NT2/D1 (cell line): Measurements from ENCODE around the gene HCFC1.

ENCODE experiments used
- DNase-seq: peaks from one replicate; pipeline ENCODE4 v3.0.0-alpha.2; 2011; ENCODE audit warnings: low read depth, low spot score
- H3K27me3 ChIP-seq: 2 replicates; pipeline ENCODE4 v1.6.0; 2011; ENCODE audit warnings: mild to moderate bottlenecking; ENCODE audit not compliant: insufficient read length, insufficient read depth
- H3K36me3 ChIP-seq: 2 replicates; pipeline ENCODE4 v1.6.1; 2011; ENCODE audit warnings: mild to moderate bottlenecking, low read length, mixed read lengths; ENCODE audit not compliant: insufficient read depth, insufficient read length
- H3K4me1 ChIP-seq: 2 replicates; pipeline ENCODE4 v1.5.1; 2011; ENCODE audit not compliant: insufficient read depth, insufficient read length
- H3K4me3 ChIP-seq: 2 replicates; pipeline ENCODE4 v1.5.1; 2011; ENCODE audit warnings: low read depth; ENCODE audit not compliant: insufficient read length
- H3K9ac ChIP-seq: 2 replicates; pipeline ENCODE4 v1.6.0; 2011; ENCODE audit warnings: low read depth; ENCODE audit not compliant: insufficient read length
- H3K9me3 ChIP-seq: 2 replicates; pipeline ENCODE4 v1.5.1; 2011; ENCODE audit warnings: mild to moderate bottlenecking, low read length; ENCODE audit not compliant: insufficient read depth
- SUZ12 ChIP-seq: IDR thresholded peaks from 2 replicates; pipeline ENCODE4 v1.6.1; 2011; ENCODE audit not compliant: insufficient read length, insufficient read depth; ENCODE audit errors: extremely low read depth
- YY1 ChIP-seq: IDR thresholded peaks from 2 replicates; pipeline ENCODE4 v1.6.1; 2011; ENCODE audit not compliant: insufficient read length, insufficient read depth
- ZNF274 ChIP-seq: IDR thresholded peaks from 2 replicates; pipeline ENCODE4 v1.6.1; 2011; ENCODE audit warnings: mild to moderate bottlenecking, low read depth, low read length

Gene HCFC1

DNA sequence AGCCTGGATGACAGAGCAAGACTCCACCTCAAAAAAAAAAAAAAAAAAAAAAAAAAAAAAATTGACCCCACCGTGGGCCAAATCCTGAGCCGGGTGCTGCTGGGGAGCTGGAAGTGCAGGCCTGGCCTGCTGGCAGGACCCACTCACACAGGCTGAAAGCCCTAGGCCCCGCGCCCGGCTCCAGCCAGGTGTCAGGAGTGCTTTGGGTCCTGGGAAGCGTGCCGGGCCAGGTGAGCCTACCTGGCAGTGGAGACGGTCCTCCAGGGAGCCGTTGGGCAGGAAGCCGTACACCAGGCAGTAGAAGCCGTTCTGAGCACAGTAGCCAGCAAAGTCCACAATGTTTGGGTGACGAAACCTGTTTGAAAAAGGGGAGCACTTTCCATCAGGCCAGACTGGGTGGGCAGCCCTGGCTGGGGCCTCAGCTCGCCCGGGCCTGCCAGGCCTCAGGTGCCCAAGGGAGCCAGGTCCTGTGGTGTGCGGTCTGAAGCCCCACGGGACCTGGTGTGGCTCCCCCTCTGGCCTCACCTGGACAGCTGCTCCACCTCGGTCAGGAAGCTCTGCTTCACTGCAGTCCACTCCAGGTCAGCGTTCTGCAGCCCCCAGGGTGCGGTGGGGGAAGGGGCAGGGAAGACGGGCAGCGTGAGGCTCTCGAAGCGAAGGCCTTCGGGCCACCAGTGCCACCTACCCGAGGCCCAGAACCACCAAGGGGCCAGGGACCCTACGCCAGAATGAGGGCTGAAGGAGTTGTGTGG is 46.3 kb upstream of the HCFC1 start:
- peak overlapping the region; percentile 83 for H3K9ac ChIP-seq

DNA sequence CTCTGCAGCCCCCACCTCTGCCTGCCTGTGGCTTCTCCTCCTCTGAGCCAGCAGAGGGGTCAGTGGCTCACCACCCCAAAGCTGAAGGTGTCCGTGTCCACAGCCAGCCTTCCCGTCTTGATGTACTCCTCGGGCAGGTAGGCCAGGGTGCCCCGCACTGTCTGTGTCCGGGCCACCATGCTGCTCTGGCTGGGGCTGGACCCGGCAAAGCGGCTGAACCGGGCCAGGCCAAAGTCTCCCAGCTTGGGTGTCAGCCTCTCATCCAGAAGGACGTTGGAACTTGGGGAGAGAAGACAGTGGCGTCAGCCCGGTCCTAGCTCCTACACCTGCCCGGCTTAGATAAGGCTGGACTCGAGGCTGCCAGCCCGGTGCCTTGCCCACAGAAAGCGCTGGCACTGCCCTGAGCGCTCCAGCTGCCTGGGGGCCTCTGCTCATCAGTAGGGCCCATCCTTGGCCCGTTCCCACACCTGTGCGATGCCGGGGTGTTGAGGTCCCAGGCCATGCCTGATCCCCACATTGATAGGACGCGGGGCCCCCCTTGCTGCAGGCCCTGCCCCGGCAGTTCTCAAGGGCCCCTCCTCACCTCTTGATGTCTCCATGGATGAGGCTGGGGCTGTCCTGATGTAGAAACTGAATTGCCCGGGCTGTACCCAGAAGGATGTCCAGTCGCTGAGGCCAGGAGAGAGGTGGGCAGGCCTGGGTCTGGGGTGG is 44.9 kb upstream of the HCFC1 start:
- peak overlapping the region; percentile 21 for H3K9ac ChIP-seq
- H3K9me3 ChIP-seq: no peaks in the 10 kb centered on the region
- TF ChIP-seq ZNF274 (no peak), YY1 (no peak), SUZ12 (no peak)
- H3K36me3 ChIP-seq: peaks cover 35% of the 10 kb centered on the region
- no peak for DNase-seq
- no peaks in the 10 kb centered on the region for H3K27me3 ChIP-seq
- H3K4me3 ChIP-seq: no peak overlapping the region
- H3K4me1 ChIP-seq: peaks cover 5% of the 10 kb centered on the region

More for the DNA sequence above, 46.3 kb upstream of the HCFC1 start:
- peaks cover 8% of the 10 kb centered on the region for H3K4me1 ChIP-seq
- no peaks in the 10 kb centered on the region for H3K27me3 ChIP-seq
- peaks cover 34% of the 10 kb centered on the region for H3K36me3 ChIP-seq
- H3K9me3 ChIP-seq: no peaks in the 10 kb centered on the region
- H3K4me3 ChIP-seq: no peak overlapping the region
- TF ChIP-seq SUZ12: no peak
- no peak for TF ChIP-seq ZNF274
- TF ChIP-seq YY1: no peak
- no peak for DNase-seq

DNA sequence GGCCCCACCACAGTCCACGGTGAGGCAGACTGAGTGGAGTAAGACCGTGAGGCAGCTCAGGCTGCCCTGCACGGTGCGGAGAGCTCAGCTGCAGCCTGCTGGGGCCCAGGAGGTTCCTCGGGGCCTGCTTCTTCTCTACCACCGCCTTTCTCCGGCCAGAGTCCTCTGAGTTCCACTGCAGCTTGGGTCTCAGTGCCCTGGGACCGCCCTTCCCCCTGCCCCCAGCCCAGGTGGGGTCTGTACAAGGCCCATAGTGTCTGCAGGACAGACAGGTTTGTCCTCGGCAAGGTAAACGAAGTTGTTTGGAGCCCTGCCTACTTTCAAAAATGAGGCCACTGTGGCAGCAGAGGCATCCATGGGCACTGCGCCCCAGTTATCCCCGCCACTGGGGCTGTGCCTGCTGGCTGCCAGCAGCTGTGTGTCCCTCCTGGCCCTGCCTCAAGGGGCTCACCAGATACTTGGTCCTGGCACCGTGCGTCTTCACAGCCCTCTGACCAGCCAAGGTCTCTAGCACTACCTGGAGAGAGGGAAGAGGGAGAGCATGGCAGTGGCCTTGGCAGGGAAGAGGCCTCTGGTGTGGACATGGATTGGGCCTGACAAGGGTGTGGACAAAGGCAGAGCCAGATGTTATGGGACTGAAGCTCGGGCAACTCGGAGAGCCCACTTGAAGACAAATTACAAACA is 44.1 kb upstream of the HCFC1 start:
- Histone ChIP-seq H3K36me3 (peaks cover 43% of the 10 kb centered on the region), H3K4me1 (peaks cover 5% of the 10 kb centered on the region), H3K27me3 (no peaks in the 10 kb centered on the region)

DNA sequence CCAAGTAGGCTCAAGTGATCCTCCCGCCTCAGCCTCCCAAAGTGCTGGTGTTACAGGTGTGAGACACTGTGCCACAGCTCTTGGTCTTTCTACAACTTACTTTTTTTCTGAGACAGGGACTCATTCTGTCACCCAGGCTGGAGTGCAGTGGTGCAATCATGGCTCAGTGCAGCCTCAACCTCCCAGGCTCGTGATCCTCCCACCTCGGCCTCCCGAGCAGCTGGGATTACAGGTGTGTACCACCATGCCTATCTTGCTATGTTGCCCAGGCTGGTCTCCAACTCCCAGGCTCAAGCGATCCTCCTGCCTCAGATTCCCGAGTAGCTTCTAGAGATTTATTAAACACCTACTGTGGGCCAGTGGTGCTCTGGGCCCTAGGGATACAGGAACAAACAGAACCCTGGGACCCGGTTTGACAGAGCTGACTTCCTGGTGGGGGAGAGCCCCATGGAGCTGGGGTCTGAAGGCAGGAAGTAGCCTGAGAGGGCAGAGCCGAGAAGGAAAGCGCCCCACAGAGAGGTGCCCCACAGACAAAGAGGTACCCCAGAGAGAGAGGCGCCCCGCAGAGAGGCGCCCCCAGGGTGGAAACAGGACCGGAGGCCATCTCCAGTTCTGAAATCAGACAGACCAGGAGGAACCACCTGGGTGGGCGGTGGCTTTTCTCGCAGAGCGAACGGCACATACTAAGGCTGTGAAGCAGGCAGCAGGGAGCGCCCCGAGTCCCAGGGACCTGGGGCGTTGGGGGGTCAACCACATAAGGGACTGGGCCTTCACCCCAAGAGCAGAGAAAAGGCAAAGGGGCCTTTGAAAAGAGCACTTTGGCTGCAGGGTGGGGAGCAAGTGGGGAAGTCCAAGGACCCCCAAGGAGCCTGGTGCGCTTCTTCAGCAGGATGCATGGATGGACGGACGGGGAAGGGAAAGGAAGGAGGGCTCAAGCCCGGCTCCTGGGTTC is 43.1 kb upstream of the HCFC1 start:
- Histone ChIP-seq H3K9ac (no peak overlapping the region), H3K9me3 (no peaks in the 10 kb centered on the region), H3K27me3 (no peaks in the 10 kb centered on the region), H3K4me1 (peaks cover 5% of the 10 kb centered on the region), H3K4me3 (no peak overlapping the region), H3K36me3 (peaks cover 50% of the 10 kb centered on the region)
- DNase-seq: no peak
- TF ChIP-seq YY1 (no peak), ZNF274 (no peak), SUZ12 (no peak)

More for the DNA sequence above, 44.1 kb upstream of the HCFC1 start:
- H3K9ac ChIP-seq: peak overlapping the region; percentile 21
- no peaks in the 10 kb centered on the region for H3K9me3 ChIP-seq
- H3K4me3 ChIP-seq: no peak overlapping the region
- DNase-seq: no peak
- TF ChIP-seq YY1: no peak
- TF ChIP-seq SUZ12: no peak
- TF ChIP-seq ZNF274: no peak

DNA sequence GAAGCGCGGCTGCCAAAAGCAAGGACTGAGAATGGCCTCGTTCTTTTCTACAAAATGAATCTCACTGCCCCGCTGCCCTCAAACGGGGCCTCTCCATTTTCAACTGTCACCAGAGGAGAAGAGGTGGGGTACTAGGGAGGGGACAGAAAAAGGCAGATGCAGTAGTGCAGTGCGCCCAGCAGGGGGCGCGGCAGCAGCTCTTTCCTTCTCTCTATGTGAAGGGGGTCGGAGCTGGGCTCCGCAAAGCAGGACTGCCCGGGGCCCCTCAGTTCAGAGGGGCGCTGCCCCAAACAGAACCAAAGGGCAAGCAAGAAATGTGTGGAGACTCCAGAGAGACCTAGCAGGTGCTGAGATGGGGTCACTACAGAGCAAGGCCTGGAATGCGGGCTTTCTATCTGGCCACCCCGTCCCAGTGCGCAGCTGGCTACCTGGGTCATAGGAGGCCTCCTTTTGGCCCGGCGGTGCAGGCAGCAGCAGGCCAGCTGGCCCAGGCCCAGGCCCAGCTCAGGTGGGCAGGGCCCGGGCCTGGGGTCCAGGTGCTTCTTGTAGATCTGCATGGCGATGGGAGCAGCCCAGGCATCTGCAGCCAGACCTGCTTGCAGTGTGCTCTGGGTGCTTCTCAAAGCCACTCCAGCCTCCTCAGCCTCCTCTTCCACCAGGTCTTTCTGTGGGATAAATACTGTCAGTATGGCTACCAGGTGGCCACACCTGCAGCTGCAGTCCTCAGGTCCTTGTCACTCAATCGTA is 42.2 kb upstream of the HCFC1 start:
- Histone ChIP-seq H3K4me1 (peaks cover 5% of the 10 kb centered on the region), H3K27me3 (no peaks in the 10 kb centered on the region), H3K9me3 (no peaks in the 10 kb centered on the region), H3K9ac (no peak overlapping the region), H3K36me3 (peaks cover 50% of the 10 kb centered on the region), H3K4me3 (no peak overlapping the region)
- no peak for TF ChIP-seq SUZ12
- DNase-seq: no peak

DNA sequence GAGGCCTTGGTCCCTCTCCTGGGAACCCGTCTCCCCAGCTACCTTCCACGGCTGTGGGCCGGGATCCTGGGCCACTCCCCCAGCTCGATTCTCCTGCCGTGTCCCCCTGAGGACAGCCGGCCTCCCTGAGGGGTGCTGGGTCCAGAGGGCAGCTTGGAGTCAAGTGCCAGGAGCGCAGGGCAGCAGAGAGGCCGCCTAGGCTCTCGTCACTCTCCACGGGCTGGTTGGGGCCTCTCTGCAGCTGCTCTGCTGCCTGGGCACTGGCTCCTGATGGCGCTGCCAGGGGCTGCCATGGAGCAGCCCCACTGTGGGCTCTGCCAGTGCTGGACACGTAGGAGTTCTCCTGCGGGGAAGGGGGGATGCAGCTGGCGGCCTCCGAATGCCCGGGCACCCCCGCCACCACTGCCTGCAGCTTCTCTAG is 41.4 kb upstream of the HCFC1 start:
- no peak for DNase-seq
- Histone ChIP-seq H3K9ac (no peak overlapping the region), H3K27me3 (no peaks in the 10 kb centered on the region), H3K4me3 (no peak overlapping the region), H3K4me1 (peaks cover 5% of the 10 kb centered on the region), H3K36me3 (peaks cover 45% of the 10 kb centered on the region), H3K9me3 (no peaks in the 10 kb centered on the region)
- TF ChIP-seq YY1 (no peak), ZNF274 (no peak), SUZ12 (no peak)
